Right cardiac atrium (tissue), 5 donors: ENCODE results near the gene KRT6B. TPM values are rescaled to one million over a fixed set of nuclear protein-coding genes. Genes with fewer than 3 reads are reported as not detected.

Experiments used
- ATAC-seq, 2 donors: fragments of 200-7000 bp; cut with Tn5 transposase; one replicate each; pipeline versions ENCODE4 v1.8.0 to v1.9.1; 2020; ENCODE audit warnings: moderate library complexity in 2 of 2, mild to moderate bottlenecking in 1 of 2
- DNase-seq, 3 donors: peaks; one replicate each; pipeline ENCODE4 v3.0.0-alpha.2; 2020
- H3K27ac ChIP-seq: one replicate; pipeline ENCODE4 v1.5.1; 2013; ENCODE audit warnings: mild to moderate bottlenecking, low read length, control low read depth, moderate library complexity
- H3K27me3 ChIP-seq: one replicate; pipeline ENCODE4 v1.6.1; 2013; ENCODE audit not compliant: control insufficient read depth, insufficient read depth
- H3K4me1 ChIP-seq: one replicate; pipeline ENCODE4 v1.6.1; 2013; ENCODE audit warnings: low read length; ENCODE audit not compliant: control insufficient read depth, insufficient read depth
- H3K4me3 ChIP-seq: one replicate; pipeline ENCODE4 v1.5.1; 2013; ENCODE audit warnings: low read length, control low read depth
- H3K9me3 ChIP-seq: one replicate; pipeline ENCODE4 v1.6.1; 2013; ENCODE audit warnings: low read length; ENCODE audit not compliant: control insufficient read depth
- WGBS: extraction: QIAGEN DNeasy Blood & Tissue Kit; methylation state at CpG from one replicate; pipeline ENCODE4 v1.1.7; 2013; 5-methylcytosine and 5-hydroxymethylcytosine counted together
- intact Hi-C, 4 donors: fragments of 100-400 bp; cut with DNase I; formaldehyde crosslinking; loops; one replicate each; pipeline versions ENCODE4 v1.11.0 to v1.14.0; 2022 to 2023
- polyA plus RNA-seq: library from polyadenylated mRNA; stranded (reverse); fragments of 200-250 nt; gene quantifications from one replicate; pipeline ENCODE4 v1.2.3, GENCODE V29; 2013
- total RNA-seq, 4 donors: library from RNA; stranded (reverse); fragmentation: NEBNext Ultra II Directional; extraction: Animal tissue kit (Norgen Biotek cat#: 25700); gene quantifications; one replicate each; pipeline ENCODE4 v1.2.1, GENCODE V29; 2021
- donor health status: healthy with polysubstance abuse.
- donor health status: DM: no; HTN: yes; CAD: no.
- donor health status: DM: no; HTN: no; CAD: no.
- donor health status: DM: no; HTN: yes; CAD: no; lungs with severe emphysema.
- donor health status: DM: yes; HTN: yes; CAD: no.

Gene KRT6B
- total and polyA plus RNA-seq, 5 donors: not detected

DNA sequence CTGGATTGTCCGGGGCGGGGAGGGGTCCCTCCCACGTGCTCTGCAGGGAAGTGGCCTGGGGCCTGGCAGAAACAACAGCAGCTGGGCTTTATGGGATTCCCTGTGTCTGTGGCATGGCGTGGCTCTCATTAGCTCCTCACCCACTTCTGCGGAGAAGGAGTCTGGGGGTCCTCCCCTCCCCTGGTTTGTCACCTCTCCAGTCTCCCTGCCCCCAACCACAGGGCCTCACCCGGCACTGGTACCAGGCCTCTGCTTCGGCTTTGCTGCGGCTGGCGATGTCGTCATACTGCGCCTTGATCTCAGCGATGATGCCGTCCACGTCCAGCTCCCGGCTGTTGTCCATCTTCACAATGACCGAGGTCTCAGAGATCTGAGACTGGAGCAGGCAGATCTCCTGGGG lies 52.2 kb downstream of the KRT6B start:
- ATAC-seq: no peak
- DNase-seq: peak in 1 of 3 donors; percentile 33
- Histone ChIP-seq H3K27ac (no peak overlapping the region), H3K4me3 (no peak overlapping the region), H3K4me1 (no peaks in the 10 kb centered on the region), H3K9me3 (no peaks in the 10 kb centered on the region), H3K27me3 (no peaks in the 10 kb centered on the region)
- WGBS: 94% methylated on average over 16 of the region's 16 CpGs
- intact Hi-C loops: no loop called here

- H3K4me1 ChIP-seq: no peaks in the 10 kb centered on the region
- no peaks in the 10 kb centered on the region for H3K9me3 ChIP-seq
- intact Hi-C loops: no loop called here
- DNase-seq (no peak), ATAC-seq (no peak)
- H3K4me3 ChIP-seq: no peak overlapping the region
- H3K27me3 ChIP-seq: no peaks in the 10 kb centered on the region
- WGBS: 88% methylated on average over 1 of the region's 1 CpG
- no peak overlapping the region for H3K27ac ChIP-seq
Observed at GRCh38 chr12:52398176-52398575, 53.8 kb downstream of the KRT6B start.

DNA sequence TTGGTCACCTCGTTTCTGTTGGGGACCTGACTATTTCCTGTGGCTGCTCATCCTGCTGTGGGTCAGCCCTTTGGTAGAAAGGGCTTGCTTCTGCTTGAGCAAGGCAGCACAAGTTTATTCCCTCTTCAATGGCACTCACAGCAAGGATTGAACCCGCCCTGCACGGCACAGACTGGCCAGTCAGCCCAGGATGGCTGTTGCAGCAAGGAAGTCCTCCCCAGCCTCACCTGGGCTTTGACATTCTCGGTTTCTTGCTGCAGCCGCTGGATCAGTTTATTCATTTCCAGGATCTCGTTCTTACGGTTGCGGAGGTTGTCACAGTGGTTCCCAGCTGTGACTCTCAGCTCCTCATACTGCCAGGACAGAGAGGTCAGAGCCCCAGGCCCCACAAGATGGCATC lies 55.3 kb downstream of the KRT6B start:
- WGBS: 83% methylated on average over 8 of the region's 8 CpGs

More for the DNA sequence above, 55.3 kb downstream of the KRT6B start:
- no peak for DNase-seq
- Histone ChIP-seq H3K4me1 (no peaks in the 10 kb centered on the region), H3K4me3 (no peak overlapping the region), H3K9me3 (no peaks in the 10 kb centered on the region), H3K27ac (no peak overlapping the region), H3K27me3 (no peaks in the 10 kb centered on the region)
- intact Hi-C loops: no loop called here
- ATAC-seq: no peak

Other genes with a start within 250 kb of the KRT6B start
- gene KRT7, start 218.9 kb downstream of the KRT6B start, total RNA-seq: 1 to 10 TPM in 2 of 4 donors, under 1 TPM in 1, not detected in 1; 0.94 to 3.0 (median 1.1) TPM
- 0.16 TPM for gene KRT7, start 218.9 kb downstream of the KRT6B start, polyA plus RNA-seq
- not detected for gene KRT86, start 177.5 kb downstream of the KRT6B start, total RNA-seq
- gene KRT86, start 177.5 kb downstream of the KRT6B start, polyA plus RNA-seq: not detected
- gene KRT81, start 160.6 kb downstream of the KRT6B start, total RNA-seq: not detected
- not detected for gene KRT81, start 160.6 kb downstream of the KRT6B start, polyA plus RNA-seq
- gene KRT83, start 130.7 kb downstream of the KRT6B start, total RNA-seq: not detected
- not detected for gene KRT83, start 130.7 kb downstream of the KRT6B start, polyA plus RNA-seq
- not detected for gene KRT85, start 84.7 kb downstream of the KRT6B start, total RNA-seq
- gene KRT85, start 84.7 kb downstream of the KRT6B start, polyA plus RNA-seq: not detected
- not detected for gene KRT84, start 66.5 kb downstream of the KRT6B start, total RNA-seq
- gene KRT84, start 66.5 kb downstream of the KRT6B start, polyA plus RNA-seq: not detected
- gene KRT82, start 45.8 kb downstream of the KRT6B start, total RNA-seq: not detected
- not detected for gene KRT82, start 45.8 kb downstream of the KRT6B start, polyA plus RNA-seq
- not detected for gene KRT75, start 17.8 kb downstream of the KRT6B start, total RNA-seq
- 0.07 TPM for gene KRT75, start 17.8 kb downstream of the KRT6B start, polyA plus RNA-seq
- gene KRT6C, start 21.7 kb upstream of the KRT6B start, total RNA-seq: not detected
- not detected for gene KRT6C, start 21.7 kb upstream of the KRT6B start, polyA plus RNA-seq
- gene KRT6A, start 41.1 kb upstream of the KRT6B start, total RNA-seq: not detected
- gene KRT6A, start 41.1 kb upstream of the KRT6B start, polyA plus RNA-seq: not detected
- gene KRT5, start 68.2 kb upstream of the KRT6B start, total RNA-seq: not detected
- 0.07 TPM for gene KRT5, start 68.2 kb upstream of the KRT6B start, polyA plus RNA-seq
- gene KRT71, start 101.0 kb upstream of the KRT6B start, total RNA-seq: not detected
- gene KRT71, start 101.0 kb upstream of the KRT6B start, polyA plus RNA-seq: not detected
- gene KRT74, start 121.7 kb upstream of the KRT6B start, total RNA-seq: 1 to 10 TPM in 2 of 4 donors, under 1 TPM in 2; 0.47 to 2.2 (median 1.2) TPM
- 0.14 TPM for gene KRT74, start 121.7 kb upstream of the KRT6B start, polyA plus RNA-seq
- not detected for gene KRT72, start 149.3 kb upstream of the KRT6B start, total RNA-seq
- gene KRT72, start 149.3 kb upstream of the KRT6B start, polyA plus RNA-seq: not detected
- not detected for gene KRT73, start 166.4 kb upstream of the KRT6B start, total RNA-seq
- gene KRT73, start 166.4 kb upstream of the KRT6B start, polyA plus RNA-seq: not detected
- not detected for gene KRT2, start 200.1 kb upstream of the KRT6B start, total RNA-seq
- not detected for gene KRT2, start 200.1 kb upstream of the KRT6B start, polyA plus RNA-seq
- not detected for gene KRT1, start 228.3 kb upstream of the KRT6B start, total RNA-seq
- not detected for gene KRT1, start 228.3 kb upstream of the KRT6B start, polyA plus RNA-seq